Epithelial cell of proximal tubule (primary cell): ENCODE results near the gene NCF2. TPM values are rescaled to one million over a fixed set of nuclear protein-coding genes. Genes with fewer than 3 reads are reported as not detected.
"Not testable (repeated sequence)": the region's sequence is repeated elsewhere in the genome, so short reads cannot be mapped to it uniquely, and the experiment has no call there.

Source experiments
- DNase-seq: peaks from one replicate; pipeline ENCODE4 v3.0.0-alpha.2; 2011; ENCODE audit warnings: low read depth
- H3K4me3 ChIP-seq: 2 replicates; pipeline ENCODE4 v1.5.1; 2011; ENCODE audit warnings: low read depth, mild to moderate bottlenecking, low read length
- total RNA-seq: library from RNA; depleted of rRNA; stranded (reverse); fragments of >200 nt; gene quantifications from 2 replicates; pipeline ENCODE4 v1.2.3, GENCODE V29; 2015
- TF ChIP-seq, protein P1 (sequence below): conservative IDR thresholded peaks from 2 replicates; pipeline ENCODE4 v1.5.1; 2012; ENCODE audit warnings: low read depth, mild to moderate bottlenecking, low read length

NCF2 gene
- total RNA-seq, 1 donor from 2014 or later = 25.6 TPM

DNA sequence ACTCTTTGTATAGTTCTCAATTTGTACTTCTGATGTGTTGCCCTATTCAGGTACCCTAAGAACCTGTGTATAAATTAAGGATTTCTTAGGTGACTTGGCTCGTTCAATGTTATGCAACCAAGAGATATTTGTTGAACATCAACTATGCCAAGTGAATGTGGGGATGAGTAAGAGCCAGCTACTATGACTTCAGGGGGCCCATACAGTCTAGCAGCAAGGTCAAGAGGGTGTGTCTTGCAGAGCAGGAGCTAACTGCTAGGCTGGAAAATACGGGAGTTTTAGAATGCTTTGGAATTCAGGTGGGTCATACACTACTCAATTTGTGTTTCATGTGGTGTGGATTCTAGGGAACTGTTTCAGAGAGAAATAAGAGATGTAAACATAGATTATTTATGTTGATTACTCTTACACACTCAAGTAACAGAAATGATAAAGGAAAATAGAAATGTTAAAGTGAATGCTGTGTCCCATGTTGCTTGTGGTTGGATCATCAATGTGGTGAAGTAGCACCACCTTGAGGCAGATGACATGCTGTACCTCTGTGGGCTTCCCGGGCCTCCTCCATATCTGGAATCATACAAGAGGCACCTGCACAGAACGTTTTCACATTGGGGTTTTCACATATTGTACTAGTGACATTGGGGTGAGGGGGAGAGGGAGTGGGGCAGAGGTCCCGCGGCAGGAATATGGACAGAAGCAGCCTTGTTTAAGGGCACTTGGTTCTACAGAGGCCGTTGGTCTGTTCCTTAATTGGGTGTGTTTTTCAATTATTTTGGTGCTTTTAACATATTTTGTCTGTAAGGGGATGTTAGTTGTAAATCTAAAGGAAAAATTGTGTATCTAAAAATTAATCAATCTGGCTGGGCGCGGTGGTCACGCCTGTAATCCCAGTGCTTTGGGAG is 32.9 kb upstream of the NCF2 start:
- TF ChIP-seq, protein P1, sequence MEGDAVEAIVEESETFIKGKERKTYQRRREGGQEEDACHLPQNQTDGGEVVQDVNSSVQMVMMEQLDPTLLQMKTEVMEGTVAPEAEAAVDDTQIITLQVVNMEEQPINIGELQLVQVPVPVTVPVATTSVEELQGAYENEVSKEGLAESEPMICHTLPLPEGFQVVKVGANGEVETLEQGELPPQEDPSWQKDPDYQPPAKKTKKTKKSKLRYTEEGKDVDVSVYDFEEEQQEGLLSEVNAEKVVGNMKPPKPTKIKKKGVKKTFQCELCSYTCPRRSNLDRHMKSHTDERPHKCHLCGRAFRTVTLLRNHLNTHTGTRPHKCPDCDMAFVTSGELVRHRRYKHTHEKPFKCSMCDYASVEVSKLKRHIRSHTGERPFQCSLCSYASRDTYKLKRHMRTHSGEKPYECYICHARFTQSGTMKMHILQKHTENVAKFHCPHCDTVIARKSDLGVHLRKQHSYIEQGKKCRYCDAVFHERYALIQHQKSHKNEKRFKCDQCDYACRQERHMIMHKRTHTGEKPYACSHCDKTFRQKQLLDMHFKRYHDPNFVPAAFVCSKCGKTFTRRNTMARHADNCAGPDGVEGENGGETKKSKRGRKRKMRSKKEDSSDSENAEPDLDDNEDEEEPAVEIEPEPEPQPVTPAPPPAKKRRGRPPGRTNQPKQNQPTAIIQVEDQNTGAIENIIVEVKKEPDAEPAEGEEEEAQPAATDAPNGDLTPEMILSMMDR = peak; percentile 85
- no peak overlapping the region for H3K4me3 ChIP-seq
- DNase-seq = peak; percentile 68

DNA sequence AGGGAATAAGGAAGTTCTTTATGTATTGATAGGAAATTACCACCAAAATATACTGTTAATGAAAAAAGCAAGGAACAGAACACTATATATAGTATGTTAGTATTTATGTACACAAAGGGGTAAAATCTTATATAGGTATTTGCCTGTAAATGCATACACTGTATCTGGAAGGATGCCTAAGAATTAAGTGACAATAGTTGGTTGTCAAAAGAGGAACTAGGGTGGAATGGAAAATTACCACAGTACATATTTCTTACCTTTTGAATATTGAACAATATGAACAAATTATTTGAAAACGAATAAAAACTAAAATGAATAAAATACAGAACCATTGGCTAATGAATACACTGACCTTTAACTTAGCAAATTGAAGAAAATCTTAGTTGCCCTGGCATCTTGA is 31.8 kb upstream of the NCF2 start:
- no peak overlapping the region for H3K4me3 ChIP-seq
- no peak for DNase-seq
- TF ChIP-seq, protein P1 = no peak

DNA sequence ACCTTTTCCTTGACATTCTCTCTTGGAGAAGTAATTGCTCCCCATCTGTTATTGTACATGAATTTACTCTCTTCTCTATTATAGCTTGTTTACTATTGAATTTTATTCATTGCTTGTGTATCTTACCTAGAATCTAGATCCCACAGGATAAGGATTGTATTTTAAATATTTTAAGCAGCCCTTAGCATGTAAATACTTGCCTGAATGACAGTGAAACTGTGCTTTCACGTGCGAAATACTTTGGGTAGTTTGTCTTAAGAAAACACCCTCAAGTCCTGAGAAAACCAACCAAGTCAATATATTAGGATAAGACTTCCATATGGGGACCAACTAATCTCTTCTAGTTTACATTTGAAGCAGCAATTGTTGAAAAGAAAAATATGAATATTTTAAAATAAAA is 30.1 kb upstream of the NCF2 start:
- no peak overlapping the region for H3K4me3 ChIP-seq
- no peak for DNase-seq
- TF ChIP-seq, protein P1 = no peak

DNA sequence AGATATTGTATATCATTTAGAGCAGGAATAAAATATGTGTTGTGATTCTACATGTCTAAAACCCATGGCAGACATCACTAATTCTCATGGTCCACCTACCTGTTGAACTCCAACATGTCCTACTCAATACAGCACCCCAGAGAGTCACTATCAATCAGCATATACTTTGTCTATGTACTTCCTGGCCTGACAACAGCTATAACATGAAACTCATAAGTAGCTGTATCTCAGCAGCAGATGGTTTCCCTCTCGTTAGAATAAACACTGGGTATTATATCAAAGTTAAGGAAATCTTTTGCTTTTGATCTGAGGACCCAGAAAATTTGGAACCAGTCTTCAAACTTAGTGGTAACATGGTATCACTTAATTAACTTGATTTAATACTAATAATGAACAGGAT is 29.5 kb upstream of the NCF2 start:
- DNase-seq = no peak
- H3K4me3 ChIP-seq = no peak overlapping the region
- TF ChIP-seq, protein P1 = no peak

DNA sequence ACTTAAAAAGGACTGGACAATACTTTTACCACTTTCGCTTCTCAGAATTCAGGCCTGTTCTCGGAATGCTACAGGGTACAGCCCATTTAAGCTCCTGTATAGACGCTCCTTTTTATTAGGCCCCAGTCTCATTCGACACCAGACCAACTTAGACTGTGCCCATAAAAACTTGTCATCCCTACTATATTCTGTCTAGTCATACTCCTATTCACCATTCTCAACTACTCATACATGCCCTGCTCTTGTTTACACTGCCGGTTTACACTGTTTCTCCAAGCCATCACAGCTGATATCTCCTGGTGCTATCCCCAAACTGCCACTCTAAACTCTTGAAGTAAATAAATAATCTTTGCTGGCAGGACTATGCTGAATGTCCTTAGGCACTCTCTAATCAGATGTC is 27.9 kb upstream of the NCF2 start:
- DNase-seq, H3K4me3 ChIP-seq: not testable (repeated sequence)

DNA sequence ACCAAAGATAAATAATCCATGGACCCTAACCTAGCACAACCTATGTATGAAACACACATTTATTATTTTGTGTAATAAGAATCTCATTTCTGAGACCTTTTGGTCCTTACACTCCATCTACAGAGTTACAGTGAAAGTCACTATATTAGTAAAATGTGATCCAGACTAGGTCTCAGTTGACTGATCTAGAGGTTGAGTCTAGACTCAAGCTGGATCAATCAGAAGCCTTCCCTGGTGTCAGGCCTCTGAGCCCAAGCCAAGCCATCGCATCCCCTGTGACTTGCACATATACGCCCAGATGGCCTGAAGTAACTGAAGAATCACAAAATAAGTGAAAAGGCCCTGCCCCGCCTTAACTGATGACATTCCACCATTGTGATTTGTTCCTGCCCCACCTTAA is 22.7 kb upstream of the NCF2 start:
- H3K4me3 ChIP-seq, DNase-seq: not testable (repeated sequence)

DNA sequence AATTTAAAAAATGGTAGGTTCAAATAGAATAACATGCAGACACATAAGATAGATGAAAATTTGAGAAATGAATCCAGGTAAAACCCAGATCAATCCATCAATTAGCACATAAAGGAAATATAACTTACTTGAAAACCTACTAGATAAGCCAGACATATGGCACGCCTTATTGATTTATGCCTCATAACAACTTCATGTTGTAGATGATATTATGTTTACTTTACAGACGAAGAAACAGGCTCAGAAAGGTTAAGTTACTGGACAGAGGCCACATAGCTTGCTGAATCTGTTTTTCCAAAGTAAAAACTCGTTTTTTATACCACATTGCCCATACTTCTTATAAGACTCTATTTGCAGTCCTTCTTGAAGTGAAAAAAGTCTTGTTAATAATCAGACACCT is 22.1 kb upstream of the NCF2 start:
- H3K4me3 ChIP-seq = no peak overlapping the region
- TF ChIP-seq, protein P1 = no peak
- DNase-seq = no peak

DNA sequence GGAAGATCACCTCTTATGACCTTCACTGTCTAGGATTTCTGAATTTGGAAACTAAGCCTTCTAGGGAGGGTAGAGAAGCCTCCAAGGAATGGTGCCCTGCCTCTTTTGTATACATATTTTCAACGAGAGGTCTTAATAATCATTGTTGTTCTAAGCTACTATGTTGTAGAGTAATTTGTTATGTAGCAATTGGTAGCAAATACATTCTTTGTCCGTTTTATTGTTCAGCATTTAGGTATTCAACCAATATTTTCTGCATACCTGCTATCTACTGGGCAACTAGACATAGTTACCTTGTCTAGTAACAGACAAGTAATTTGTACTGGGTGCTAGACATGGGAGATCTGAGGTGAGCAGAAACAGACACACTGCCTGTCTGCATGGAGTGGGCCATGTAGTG is 20.8 kb upstream of the NCF2 start:
- no peak for DNase-seq
- TF ChIP-seq, protein P1 = no peak
- no peak overlapping the region for H3K4me3 ChIP-seq
